Keratinocyte (primary cell): ENCODE data around the gene TFAP2E.

Experiments used
- CTCF ChIP-seq, 3 experiments: IDR thresholded peaks in 1 of 3; conservative IDR thresholded peaks in 1 of 3; optimal IDR thresholded peaks in 1 of 3; 2 replicates in 2 of 3; 3 replicates in 1 of 3; pipeline versions ENCODE3 to v1.5.1; 2011; ENCODE audit warnings: low read length in 3 of 3, mild to moderate bottlenecking in 3 of 3, moderate library complexity in 2 of 3, control low read depth in 1 of 3, inconsistent platforms in 1 of 3; ENCODE audit not compliant: insufficient read depth in 2 of 3; ENCODE audit errors: extremely low read depth in 1 of 3
- EZH2 ChIP-seq: IDR thresholded peaks from one replicate; pipeline ENCODE4 v1.6.1; 2012; ENCODE audit warnings: inconsistent platforms, mild to moderate bottlenecking, low read length, moderate library complexity

GRCh38 chr1:35537806-35538205 lies 35.3 kb upstream of the TFAP2E start:
- no peak for TF ChIP-seq CTCF (optimal IDR thresholded peaks at IDR 0.05 in 1 of 3, IDR thresholded peaks at IDR 0.05 in 1 of 3, conservative IDR thresholded peaks at IDR 0.05 in 1 of 3; ENCODE audit: extremely low read depth in 1 of 3, insufficient read depth in 2 of 3, low read length in 3 of 3)
- no peak for TF ChIP-seq EZH2
